ENCODE measurements around the gene GRPEL1.

- TF ChIP-seq, protein P1, sequence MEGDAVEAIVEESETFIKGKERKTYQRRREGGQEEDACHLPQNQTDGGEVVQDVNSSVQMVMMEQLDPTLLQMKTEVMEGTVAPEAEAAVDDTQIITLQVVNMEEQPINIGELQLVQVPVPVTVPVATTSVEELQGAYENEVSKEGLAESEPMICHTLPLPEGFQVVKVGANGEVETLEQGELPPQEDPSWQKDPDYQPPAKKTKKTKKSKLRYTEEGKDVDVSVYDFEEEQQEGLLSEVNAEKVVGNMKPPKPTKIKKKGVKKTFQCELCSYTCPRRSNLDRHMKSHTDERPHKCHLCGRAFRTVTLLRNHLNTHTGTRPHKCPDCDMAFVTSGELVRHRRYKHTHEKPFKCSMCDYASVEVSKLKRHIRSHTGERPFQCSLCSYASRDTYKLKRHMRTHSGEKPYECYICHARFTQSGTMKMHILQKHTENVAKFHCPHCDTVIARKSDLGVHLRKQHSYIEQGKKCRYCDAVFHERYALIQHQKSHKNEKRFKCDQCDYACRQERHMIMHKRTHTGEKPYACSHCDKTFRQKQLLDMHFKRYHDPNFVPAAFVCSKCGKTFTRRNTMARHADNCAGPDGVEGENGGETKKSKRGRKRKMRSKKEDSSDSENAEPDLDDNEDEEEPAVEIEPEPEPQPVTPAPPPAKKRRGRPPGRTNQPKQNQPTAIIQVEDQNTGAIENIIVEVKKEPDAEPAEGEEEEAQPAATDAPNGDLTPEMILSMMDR (IDR thresholded peaks at IDR 0.05; ENCODE audit: insufficient read depth, low read length), result no peak
- no peak for TF ChIP-seq GABPA (IDR thresholded peaks at IDR 0.05; ENCODE audit: low read depth)
Observed at GRCh38 chr4:7066006-7066405, 1.9 kb downstream of the GRPEL1 start.

Measured in HL-60 (cell line).